Mammary epithelial cell (primary cell): ENCODE measurements around the gene HPSE2.

Experiments used
- EZH2 ChIP-seq: IDR thresholded peaks from 2 replicates; pipeline ENCODE4 v1.6.1; 2012; ENCODE audit warnings: low read length, inconsistent platforms, borderline replicate concordance
- TF ChIP-seq, protein P1 (sequence below), 2 donors: IDR thresholded peaks in 1 of 2; conservative IDR thresholded peaks in 1 of 2; 2 replicates each; pipeline ENCODE4 v1.5.1; 2011 to 2012; ENCODE audit warnings: inconsistent platforms in 2 of 2, low read length in 2 of 2, mild to moderate bottlenecking in 2 of 2, control low read depth in 1 of 2, low read depth in 1 of 2; ENCODE audit not compliant: insufficient read depth in 1 of 2; ENCODE audit errors: extremely low read depth in 1 of 2

DNA sequence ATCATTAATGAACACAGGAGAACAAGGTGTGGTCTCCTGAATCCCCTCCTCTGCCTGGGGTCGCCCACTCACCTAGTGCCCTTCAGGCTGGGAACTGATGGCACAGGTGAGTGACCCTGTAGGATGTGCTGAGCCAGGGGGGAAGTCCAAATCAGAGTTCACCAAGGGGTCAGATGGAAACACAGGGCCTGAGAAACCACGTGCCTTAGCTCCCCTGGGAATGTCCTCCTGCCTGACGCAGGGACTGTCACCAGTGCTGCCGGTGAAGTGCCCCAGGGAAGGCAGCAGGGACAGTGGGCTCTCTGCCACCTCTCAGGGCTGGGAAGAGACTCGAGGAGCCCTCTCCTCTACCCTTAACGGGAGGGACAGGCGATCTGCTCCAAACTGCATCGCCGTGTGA is 814.9 kb downstream of the HPSE2 start:
- TF ChIP-seq, protein P1, sequence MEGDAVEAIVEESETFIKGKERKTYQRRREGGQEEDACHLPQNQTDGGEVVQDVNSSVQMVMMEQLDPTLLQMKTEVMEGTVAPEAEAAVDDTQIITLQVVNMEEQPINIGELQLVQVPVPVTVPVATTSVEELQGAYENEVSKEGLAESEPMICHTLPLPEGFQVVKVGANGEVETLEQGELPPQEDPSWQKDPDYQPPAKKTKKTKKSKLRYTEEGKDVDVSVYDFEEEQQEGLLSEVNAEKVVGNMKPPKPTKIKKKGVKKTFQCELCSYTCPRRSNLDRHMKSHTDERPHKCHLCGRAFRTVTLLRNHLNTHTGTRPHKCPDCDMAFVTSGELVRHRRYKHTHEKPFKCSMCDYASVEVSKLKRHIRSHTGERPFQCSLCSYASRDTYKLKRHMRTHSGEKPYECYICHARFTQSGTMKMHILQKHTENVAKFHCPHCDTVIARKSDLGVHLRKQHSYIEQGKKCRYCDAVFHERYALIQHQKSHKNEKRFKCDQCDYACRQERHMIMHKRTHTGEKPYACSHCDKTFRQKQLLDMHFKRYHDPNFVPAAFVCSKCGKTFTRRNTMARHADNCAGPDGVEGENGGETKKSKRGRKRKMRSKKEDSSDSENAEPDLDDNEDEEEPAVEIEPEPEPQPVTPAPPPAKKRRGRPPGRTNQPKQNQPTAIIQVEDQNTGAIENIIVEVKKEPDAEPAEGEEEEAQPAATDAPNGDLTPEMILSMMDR (conservative IDR thresholded peaks at IDR 0.05 in 1 of 2, IDR thresholded peaks at IDR 0.05 in 1 of 2; ENCODE audit: extremely low read depth in 1 of 2, insufficient read depth in 1 of 2, low read depth in 1 of 2, low read length in 2 of 2) = no peak
- no peak for TF ChIP-seq EZH2
